ENCODE results near the gene GPR158. TPM values are rescaled to one million over a fixed set of nuclear protein-coding genes. Genes with fewer than 3 reads are reported as not detected.
A peak's percentile ranks its signal among the peaks of the same experiment; 100 is the strongest.

Gene GPR158
- total RNA-seq, 1 experiment from 2014 or later = 12.2 TPM

- Histone ChIP-seq H3K9me2 (ENCODE audit: insufficient read depth) (no peaks in the 10 kb centered on the region), H3K36me3 (ENCODE audit: low read depth) (no peaks in the 10 kb centered on the region), H3K27ac (peak overlapping the region; percentile 96), H3F3A (ENCODE audit: insufficient read depth, low read depth) (peaks cover 22% of the 10 kb centered on the region), H3K4me2 (peak overlapping the region; percentile 56), H3K79me2 (ENCODE audit: low read depth) (no peaks in the 10 kb centered on the region), H3K4me3 (no peak overlapping the region), H3K27me3 (ENCODE audit: insufficient read depth, low read depth) (no peaks in the 10 kb centered on the region), H2AFZ (no peak overlapping the region), H3K9me3 (ENCODE audit: insufficient read depth, low read depth) (no peaks in the 10 kb centered on the region), H3K4me1 (replicated peaks; ENCODE audit: insufficient read depth) (peaks cover 34% of the 10 kb centered on the region), H4K20me1 (ENCODE audit: insufficient read depth) (no peaks in the 10 kb centered on the region)
- TF ChIP-seq CTCF (conservative IDR thresholded peaks at IDR 0.05) (no peak), EZH2 (IDR thresholded peaks at IDR 0.05; ENCODE audit: low read depth) (no peak)
- intact Hi-C loops (cut with micrococcal nuclease; ENCODE audit: unreplicated experiment) = loop anchor here (10.0 kb wide), 1 partner anchor 378 kb away; no protein-coding TSS in a partner anchor
- no TSS peak for BruUV-seq (replicated peaks)
- CTCF ChIA-PET = no interaction called here
- POLR2A ChIA-PET (ENCODE audit: unreplicated experiment) = no interaction called here
- no peak for DNase-seq
These were observed 317.9 kb downstream of the GPR158 start for GRCh38 chr10:25492680-25493079.

- H4K20me1 ChIP-seq (ENCODE audit: insufficient read depth) = no peaks in the 10 kb centered on the region
- no TSS peak for BruUV-seq (replicated peaks)
- CTCF ChIA-PET = no interaction called here
- H3K79me2 ChIP-seq (ENCODE audit: low read depth) = no peaks in the 10 kb centered on the region
- no peak for TF ChIP-seq CTCF (conservative IDR thresholded peaks at IDR 0.05)
- no peak for TF ChIP-seq EZH2 (IDR thresholded peaks at IDR 0.05; ENCODE audit: low read depth)
- peak; percentile 55 to 89 for DNase-seq
- H3K36me3 ChIP-seq (ENCODE audit: low read depth) = no peaks in the 10 kb centered on the region
- intact Hi-C loops (cut with micrococcal nuclease; ENCODE audit: unreplicated experiment) = loop anchor here (10.0 kb wide), 1 partner anchor 379 kb away; no protein-coding TSS in a partner anchor
- H3K27me3 ChIP-seq (ENCODE audit: insufficient read depth, low read depth) = no peaks in the 10 kb centered on the region
- H3K4me2 ChIP-seq = peak overlapping the region; percentile 56
- no peak overlapping the region for H2AFZ ChIP-seq
- no peaks in the 10 kb centered on the region for H3K9me3 ChIP-seq (ENCODE audit: insufficient read depth, low read depth)
- peaks cover 34% of the 10 kb centered on the region for H3K4me1 ChIP-seq (replicated peaks; ENCODE audit: insufficient read depth)
- H3K4me3 ChIP-seq = no peak overlapping the region
- H3K9me2 ChIP-seq (ENCODE audit: insufficient read depth) = no peaks in the 10 kb centered on the region
- peaks cover 22% of the 10 kb centered on the region for H3F3A ChIP-seq (ENCODE audit: insufficient read depth, low read depth)
- peak overlapping the region; percentile 96 for H3K27ac ChIP-seq
- POLR2A ChIA-PET (ENCODE audit: unreplicated experiment) = no interaction called here
These were observed 318.5 kb downstream of the GPR158 start for GRCh38 chr10:25493122-25493893.

GRCh38 chr10:25497246-25497645 is 322.4 kb downstream of the GPR158 start:
- H3K27me3 ChIP-seq (ENCODE audit: insufficient read depth, low read depth) = no peaks in the 10 kb centered on the region
- intact Hi-C loops (cut with micrococcal nuclease; ENCODE audit: unreplicated experiment) = loop anchor here (5.0 to 10.0 kb wide), 2 partner anchors 60 to 382 kb away; no protein-coding TSS in a partner anchor
- H3K27ac ChIP-seq = no peak overlapping the region
- no peak for TF ChIP-seq EZH2 (IDR thresholded peaks at IDR 0.05; ENCODE audit: low read depth)
- TF ChIP-seq CTCF (conservative IDR thresholded peaks at IDR 0.05) = no peak
- H4K20me1 ChIP-seq (ENCODE audit: insufficient read depth) = no peaks in the 10 kb centered on the region
- H2AFZ ChIP-seq = no peak overlapping the region
- no peak overlapping the region for H3K4me3 ChIP-seq
- H3K9me3 ChIP-seq (ENCODE audit: insufficient read depth, low read depth) = no peaks in the 10 kb centered on the region
- no TSS peak for BruUV-seq (replicated peaks)
- H3K4me1 ChIP-seq (replicated peaks; ENCODE audit: insufficient read depth) = peaks cover 27% of the 10 kb centered on the region
- H3K36me3 ChIP-seq (ENCODE audit: low read depth) = no peaks in the 10 kb centered on the region
- H3K4me2 ChIP-seq = no peak overlapping the region
- no peaks in the 10 kb centered on the region for H3K9me2 ChIP-seq (ENCODE audit: insufficient read depth)
- POLR2A ChIA-PET (ENCODE audit: unreplicated experiment) = no interaction called here
- H3K79me2 ChIP-seq (ENCODE audit: low read depth) = no peaks in the 10 kb centered on the region
- DNase-seq = no peak
- CTCF ChIA-PET = interaction anchor here (0.6 kb wide), 1 partner anchor 179 kb away, joined by 3 read pairs; no protein-coding TSS in a partner anchor
- H3F3A ChIP-seq (ENCODE audit: insufficient read depth, low read depth) = peaks cover 16% of the 10 kb centered on the region
